ENCODE results near the gene GCSAM.

GRCh38 chr3:112093180-112093522 is 39.9 kb downstream of the GCSAM start:
- TF ChIP-seq, protein P1, sequence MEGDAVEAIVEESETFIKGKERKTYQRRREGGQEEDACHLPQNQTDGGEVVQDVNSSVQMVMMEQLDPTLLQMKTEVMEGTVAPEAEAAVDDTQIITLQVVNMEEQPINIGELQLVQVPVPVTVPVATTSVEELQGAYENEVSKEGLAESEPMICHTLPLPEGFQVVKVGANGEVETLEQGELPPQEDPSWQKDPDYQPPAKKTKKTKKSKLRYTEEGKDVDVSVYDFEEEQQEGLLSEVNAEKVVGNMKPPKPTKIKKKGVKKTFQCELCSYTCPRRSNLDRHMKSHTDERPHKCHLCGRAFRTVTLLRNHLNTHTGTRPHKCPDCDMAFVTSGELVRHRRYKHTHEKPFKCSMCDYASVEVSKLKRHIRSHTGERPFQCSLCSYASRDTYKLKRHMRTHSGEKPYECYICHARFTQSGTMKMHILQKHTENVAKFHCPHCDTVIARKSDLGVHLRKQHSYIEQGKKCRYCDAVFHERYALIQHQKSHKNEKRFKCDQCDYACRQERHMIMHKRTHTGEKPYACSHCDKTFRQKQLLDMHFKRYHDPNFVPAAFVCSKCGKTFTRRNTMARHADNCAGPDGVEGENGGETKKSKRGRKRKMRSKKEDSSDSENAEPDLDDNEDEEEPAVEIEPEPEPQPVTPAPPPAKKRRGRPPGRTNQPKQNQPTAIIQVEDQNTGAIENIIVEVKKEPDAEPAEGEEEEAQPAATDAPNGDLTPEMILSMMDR (IDR thresholded peaks at IDR 0.05), result no peak
- TF ChIP-seq POLR2A (IDR thresholded peaks at IDR 0.05) (no peak), EP300 (IDR thresholded peaks at IDR 0.05) (no peak)

All from ovary (tissue), 3 donors.